ENCODE results near the gene ZNF148. TPM values are rescaled to one million over a fixed set of nuclear protein-coding genes. Genes with fewer than 3 reads are reported as not detected.

Gene ZNF148
- total and polyA plus RNA-seq, 8 donors: 3.1 to 109 (median 10.6) TPM

DNA sequence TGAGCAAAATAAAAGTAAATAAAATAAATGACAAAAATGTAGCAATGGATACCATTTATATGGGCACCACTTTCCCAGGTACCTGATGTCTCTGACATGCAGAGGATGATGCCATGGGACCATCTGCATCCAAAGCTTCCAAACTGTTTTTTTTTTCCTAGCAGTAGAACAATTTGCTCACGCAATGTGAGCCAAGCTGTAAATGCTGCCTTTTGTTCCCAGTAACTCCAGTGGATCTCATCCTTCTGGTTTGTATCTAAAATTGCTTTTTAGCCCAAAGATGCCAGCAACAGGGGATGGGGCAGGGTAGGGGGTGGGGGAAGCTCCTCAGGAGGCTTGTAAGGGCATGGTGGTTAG is 195.3 kb downstream of the ZNF148 start:
- intact Hi-C loops (cut with DNase I; ENCODE audit: low total_unique reads): no loop called here
- Histone ChIP-seq H3K27me3 (no peaks in the 10 kb centered on the region), H3K4me1 (no peaks in the 10 kb centered on the region), H3K4me3 (no peak overlapping the region), H3K27ac (no peak overlapping the region), H3K9me3 (no peaks in the 10 kb centered on the region), H3K36me3 (no peaks in the 10 kb centered on the region)
- WGBS, 5 donors: 83 to 100% (median 91%) methylated on average over 1 of the region's 1 CpG
- TF ChIP-seq POLR2A (IDR thresholded peaks at IDR 0.05) (no peak), EP300 (IDR thresholded peaks at IDR 0.05) (no peak), POLR2AphosphoS5 (IDR thresholded peaks at IDR 0.05) (no peak)
- TF ChIP-seq, protein P1, sequence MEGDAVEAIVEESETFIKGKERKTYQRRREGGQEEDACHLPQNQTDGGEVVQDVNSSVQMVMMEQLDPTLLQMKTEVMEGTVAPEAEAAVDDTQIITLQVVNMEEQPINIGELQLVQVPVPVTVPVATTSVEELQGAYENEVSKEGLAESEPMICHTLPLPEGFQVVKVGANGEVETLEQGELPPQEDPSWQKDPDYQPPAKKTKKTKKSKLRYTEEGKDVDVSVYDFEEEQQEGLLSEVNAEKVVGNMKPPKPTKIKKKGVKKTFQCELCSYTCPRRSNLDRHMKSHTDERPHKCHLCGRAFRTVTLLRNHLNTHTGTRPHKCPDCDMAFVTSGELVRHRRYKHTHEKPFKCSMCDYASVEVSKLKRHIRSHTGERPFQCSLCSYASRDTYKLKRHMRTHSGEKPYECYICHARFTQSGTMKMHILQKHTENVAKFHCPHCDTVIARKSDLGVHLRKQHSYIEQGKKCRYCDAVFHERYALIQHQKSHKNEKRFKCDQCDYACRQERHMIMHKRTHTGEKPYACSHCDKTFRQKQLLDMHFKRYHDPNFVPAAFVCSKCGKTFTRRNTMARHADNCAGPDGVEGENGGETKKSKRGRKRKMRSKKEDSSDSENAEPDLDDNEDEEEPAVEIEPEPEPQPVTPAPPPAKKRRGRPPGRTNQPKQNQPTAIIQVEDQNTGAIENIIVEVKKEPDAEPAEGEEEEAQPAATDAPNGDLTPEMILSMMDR (IDR thresholded peaks at IDR 0.05): no peak
- DNase-seq: no peak

DNA sequence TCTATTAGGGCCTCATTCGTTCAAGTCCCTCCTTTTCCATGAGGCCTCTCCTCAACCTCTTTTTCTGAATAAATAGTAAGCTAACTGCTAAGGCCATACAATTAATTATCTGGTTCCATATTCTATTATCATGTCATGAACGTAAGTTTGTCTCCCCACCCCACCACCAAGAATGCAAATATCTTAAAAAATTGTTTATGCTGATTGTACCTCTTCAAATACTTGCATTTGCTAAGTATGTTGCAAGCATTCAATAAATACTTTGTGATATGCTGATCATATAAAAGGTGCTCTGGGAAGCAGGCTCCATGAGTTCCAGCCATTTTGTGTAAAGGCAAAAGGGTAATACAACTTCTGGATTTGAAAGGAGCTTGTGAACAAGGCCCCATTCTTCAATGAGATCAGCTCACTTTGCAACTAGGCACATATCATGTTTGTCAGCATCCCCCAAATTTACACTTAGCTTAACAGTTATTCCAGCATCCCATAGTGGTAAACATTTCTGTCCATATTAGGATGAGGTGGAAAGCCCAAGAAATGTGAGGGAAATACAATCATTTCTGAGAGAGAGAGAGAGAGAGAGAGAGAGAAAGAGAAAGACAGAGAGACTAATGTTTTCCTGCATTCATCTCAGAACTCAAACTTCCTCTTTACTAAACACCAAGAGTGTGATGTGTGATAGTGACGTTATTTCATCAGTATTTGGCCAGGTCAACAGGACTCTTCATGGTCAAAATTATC is 195.8 kb downstream of the ZNF148 start:
- H3K27me3 ChIP-seq: no peaks in the 10 kb centered on the region
- H3K27ac ChIP-seq: no peak overlapping the region
- DNase-seq: no peak
- H3K4me3 ChIP-seq: no peak overlapping the region
- no peaks in the 10 kb centered on the region for H3K4me1 ChIP-seq
- peaks cover 0 to 3% (median 0%) of the 10 kb centered on the region in 4 donors for H3K9me3 ChIP-seq
- H3K36me3 ChIP-seq: no peaks in the 10 kb centered on the region
- WGBS, 5 donors: 56 to 76% (median 68%) methylated on average over 3 of the region's 3 CpGs
- TF ChIP-seq EP300 (IDR thresholded peaks at IDR 0.05): no peak
- intact Hi-C loops (cut with DNase I; ENCODE audit: low total_unique reads): no loop called here

DNA sequence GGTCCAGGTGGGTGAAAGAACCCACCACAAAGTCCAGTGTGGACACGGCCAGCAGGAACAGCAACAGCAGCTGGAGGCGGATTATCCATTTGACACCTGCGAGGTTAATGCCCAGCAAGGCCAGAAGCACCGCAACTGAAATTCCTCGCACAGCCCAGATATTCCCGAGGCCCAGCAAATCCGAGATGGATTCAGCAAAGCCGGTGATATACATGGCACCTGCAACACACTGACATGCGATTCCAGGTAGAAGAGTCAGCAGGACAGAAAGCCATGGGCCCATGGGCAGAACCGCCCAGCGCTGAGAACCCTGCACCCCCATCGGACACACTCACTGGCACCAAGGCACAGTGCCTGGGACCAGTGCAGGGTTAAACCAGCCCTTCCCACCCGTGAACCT is 197.4 kb downstream of the ZNF148 start:
- H3K36me3 ChIP-seq: no peaks in the 10 kb centered on the region
- intact Hi-C loops (cut with DNase I; ENCODE audit: low total_unique reads): no loop called here
- no peak for DNase-seq
- 94 to 97% (median 97%) methylated on average over 13 of the region's 13 CpGs for WGBS, 5 donors
- H3K4me1 ChIP-seq: no peaks in the 10 kb centered on the region
- TF ChIP-seq POLR2A (IDR thresholded peaks at IDR 0.05): no peak
- no peak for TF ChIP-seq POLR2AphosphoS5 (IDR thresholded peaks at IDR 0.05)
- TF ChIP-seq, protein P1 (IDR thresholded peaks at IDR 0.05): no peak
- TF ChIP-seq EP300 (IDR thresholded peaks at IDR 0.05): no peak
- peaks cover 0 to 9% (median 0%) of the 10 kb centered on the region in 4 donors for H3K9me3 ChIP-seq
- H3K27ac ChIP-seq: no peak overlapping the region
- no peak overlapping the region for H3K4me3 ChIP-seq
- H3K27me3 ChIP-seq: no peaks in the 10 kb centered on the region

Small RNA genes lying within 50 kb of the gene (small RNA-seq; reads per million reads assigned to genes)
- gene RNU6-232P: 0 reads per million in 4 donors

Other genes with a start within 250 kb of the ZNF148 start
- 10 to 100 TPM in 4 of 5 donors, 1 to 10 TPM in 1; 9.4 to 31.7 (median 18.8) TPM for gene SLC12A8, start 162.6 kb downstream of the ZNF148 start, total RNA-seq
- gene SLC12A8, start 162.6 kb downstream of the ZNF148 start, polyA plus RNA-seq: 1 to 10 TPM; 1.5 to 3.1 (median 2.8) TPM
- gene SNX4, start 144.9 kb upstream of the ZNF148 start, total RNA-seq: 10 to 100 TPM; 10.5 to 81.1 (median 49.2) TPM
- 10 to 100 TPM; 13.9 to 39.3 (median 25.2) TPM for gene SNX4, start 144.9 kb upstream of the ZNF148 start, polyA plus RNA-seq
- 10 to 100 TPM in 2 of 5 donors, 1 to 10 TPM in 3; 2.9 to 29.9 (median 9.0) TPM for gene OSBPL11, start 220.2 kb upstream of the ZNF148 start, total RNA-seq
- gene OSBPL11, start 220.2 kb upstream of the ZNF148 start, polyA plus RNA-seq: 1 to 10 TPM; 2.9 to 4.9 (median 4.4) TPM

All from stomach (tissue), 9 donors.